Right ventricle myocardium inferior (tissue), 1 donor: ENCODE results near the gene MEF2C. TPM values are rescaled to one million over a fixed set of nuclear protein-coding genes. Genes with fewer than 3 reads are reported as not detected.

Experiments
- ATAC-seq: fragments of 200-7000 bp; cut with Tn5 transposase; one replicate; pipeline ENCODE4 v1.9.1; 2020; ENCODE audit warnings: mild to moderate bottlenecking, moderate library complexity
- DNase-seq: peaks from one replicate; pipeline ENCODE4 v3.0.0; 2021; ENCODE audit errors: missing footprints
- intact Hi-C: fragments of 100-400 bp; cut with DNase I; formaldehyde crosslinking; loops from one replicate; pipeline ENCODE4 v1.11.0; 2022
- total RNA-seq: library from RNA; stranded (reverse); fragmentation: NEBNext Ultra II Directional; extraction: Animal tissue kit (Norgen Biotek cat#: 25700); gene quantifications from one replicate; pipeline ENCODE4 v1.2.1, GENCODE V29; 2021
- donor health status: DM: no; HTN: yes; CAD: no; lungs with severe emphysema.

MEF2C gene
- total RNA-seq, 1 donor from 2014 or later: 46.7 TPM

GRCh38 chr5:88690409-88691229 is 192.4 kb downstream of the MEF2C start:
- peak; percentile 77 for ATAC-seq
- DNase-seq: peak; percentile 88
- intact Hi-C loops: loop anchor here (2.0 kb wide), 1 partner anchor 910 kb away; no protein-coding TSS in a partner anchor

GRCh38 chr5:88689668-88690408 is 193.1 kb downstream of the MEF2C start:
- ATAC-seq (no peak), DNase-seq (no peak)
- intact Hi-C loops: loop anchor here (2.0 to 10.0 kb wide), 2 partner anchors 909 to 1275 kb away; partner anchors contain the start of gene CCNH

- intact Hi-C loops: loop anchor here (10.0 kb wide), 1 partner anchor 1274 kb away; the partner anchor contains the start of gene CCNH
- DNase-seq (no peak), ATAC-seq (no peak)
These were observed 193.9 kb downstream of the MEF2C start for GRCh38 chr5:88688984-88689667.

- DNase-seq: no peak
- intact Hi-C loops: loop anchor here (10.0 kb wide), 1 partner anchor 1274 kb away; the partner anchor contains the start of gene CCNH
- no peak for ATAC-seq
These were observed 194.6 kb downstream of the MEF2C start for GRCh38 chr5:88688156-88688983.

GRCh38 chr5:88687373-88687911 is 195.5 kb downstream of the MEF2C start:
- ATAC-seq (no peak), DNase-seq (no peak)
- intact Hi-C loops: loop anchor here (10.0 kb wide), 1 partner anchor 1273 kb away; the partner anchor contains the start of gene CCNH

- DNase-seq (no peak), ATAC-seq (no peak)
- intact Hi-C loops: loop anchor here (10.0 kb wide), 1 partner anchor 1272 kb away; the partner anchor contains the start of gene CCNH
These were observed 196.3 kb downstream of the MEF2C start for GRCh38 chr5:88686726-88687125.

GRCh38 chr5:88685591-88686541 is 197.1 kb downstream of the MEF2C start:
- no peak for ATAC-seq

GRCh38 chr5:88683506-88684135 is 199.4 kb downstream of the MEF2C start:
- ATAC-seq (no peak), DNase-seq (no peak)
- intact Hi-C loops: loop anchor here (10.0 kb wide), 1 partner anchor 1269 kb away; the partner anchor contains the start of gene CCNH

More at GRCh38 chr5:88685591-88686541, 197.1 kb downstream of the MEF2C start:
- no peak for DNase-seq
- intact Hi-C loops: loop anchor here (10.0 kb wide), 1 partner anchor 1271 kb away; the partner anchor contains the start of gene CCNH

GRCh38 chr5:88682881-88683361 is 200.1 kb downstream of the MEF2C start:
- DNase-seq (no peak), ATAC-seq (no peak)
- intact Hi-C loops: loop anchor here (10.0 kb wide), 1 partner anchor 1268 kb away; the partner anchor contains the start of gene CCNH

- intact Hi-C loops: loop anchor here (10.0 kb wide), 1 partner anchor 1267 kb away; the partner anchor contains the start of gene CCNH
- DNase-seq (no peak), ATAC-seq (no peak)
These were observed 200.9 kb downstream of the MEF2C start for GRCh38 chr5:88682131-88682530.

- intact Hi-C loops: loop anchor here (2.0 to 10.0 kb wide), 2 partner anchors 539 to 1267 kb away; partner anchors contain the start of gene CCNH
- ATAC-seq: no peak
These were observed 201.7 kb downstream of the MEF2C start for GRCh38 chr5:88681211-88681803.

GRCh38 chr5:88680253-88681132 is 202.5 kb downstream of the MEF2C start:
- intact Hi-C loops: loop anchor here (2.0 to 10.0 kb wide), 2 partner anchors 538 to 1266 kb away; partner anchors contain the start of gene CCNH
- peak; percentile 82 for DNase-seq

More at GRCh38 chr5:88681211-88681803, 201.7 kb downstream of the MEF2C start:
- no peak for DNase-seq

GRCh38 chr5:88679638-88680037 is 203.3 kb downstream of the MEF2C start:
- DNase-seq: peak; percentile 27
- intact Hi-C loops: loop anchor here (2.0 to 10.0 kb wide), 2 partner anchors 537 to 1265 kb away; partner anchors contain the start of gene CCNH
- no peak for ATAC-seq

More at GRCh38 chr5:88680253-88681132, 202.5 kb downstream of the MEF2C start:
- ATAC-seq: peak; percentile 82

GRCh38 chr5:88678770-88679381 is 204.1 kb downstream of the MEF2C start:
- intact Hi-C loops: no loop called here
- ATAC-seq (no peak), DNase-seq (no peak)
